Transverse colon (tissue), 4 donors: ENCODE results near the gene USP24. TPM values are rescaled to one million over a fixed set of nuclear protein-coding genes. Genes with fewer than 3 reads are reported as not detected.
A peak's percentile ranks its signal among the peaks of the same experiment; 100 is the strongest.

Source experiments
- DNase-seq: peaks from one replicate; pipeline ENCODE4 v3.0.0-alpha.2; 2019
- H3K27ac ChIP-seq, 4 donors: fragments of 200-600 bp; sonication (generic); 2 replicates each; pipeline ENCODE4 v1.5.1; 2016 to 2018; ENCODE audit warnings: inconsistent platforms in 4 of 4
- H3K27me3 ChIP-seq: fragments of 200-600 bp; sonication (generic); 2 replicates; pipeline ENCODE4 v1.5.1; 2017; ENCODE audit warnings: inconsistent platforms
- H3K36me3 ChIP-seq, 4 donors: fragments of 200-600 bp; sonication (generic); 2 replicates each; pipeline ENCODE4 v1.5.1; 2017 to 2019; ENCODE audit warnings: inconsistent platforms in 4 of 4
- H3K4me1 ChIP-seq, 4 donors: fragments of 200-600 bp; sonication (generic); 2 replicates each; pipeline ENCODE4 v1.5.1; 2017 to 2020; ENCODE audit warnings: inconsistent platforms in 4 of 4
- H3K4me3 ChIP-seq, 4 donors: fragments of 200-600 bp; sonication (generic); 1 replicate in 1 of 4; 2 replicates in 3 of 4; pipeline versions ENCODE4 v1.5.1 to v1.6.1; 2017 to 2019; ENCODE audit warnings: inconsistent platforms in 4 of 4
- H3K9me3 ChIP-seq, 2 donors: fragments of 200-600 bp; sonication (generic); 2 replicates each; pipeline ENCODE4 v1.5.1; 2017 to 2019; ENCODE audit warnings: inconsistent platforms in 2 of 2
- CTCF ChIP-seq, 5 experiments: fragments of 200-600 bp in 3 of 5; fragments of 450-650 bp in 2 of 5; sonication (generic) in 3 of 5; IDR thresholded peaks; 1 replicate in 2 of 5; 2 replicates in 3 of 5; pipeline ENCODE4 v1.5.1; 2016 to 2017; ENCODE audit warnings: antibody characterized with exemption in 5 of 5, inconsistent platforms in 3 of 5, mild to moderate bottlenecking in 2 of 5, moderate library complexity in 1 of 5
- EP300 ChIP-seq: sonication (generic); formaldehyde crosslinking; IDR thresholded peaks from one replicate; pipeline ENCODE4 v1.6.1; 2017; ENCODE audit warnings: antibody characterized with exemption, low read depth
- POLR2A ChIP-seq: fragments of 450-650 bp; IDR thresholded peaks from one replicate; pipeline ENCODE4 v1.6.1; 2016; ENCODE audit warnings: antibody characterized with exemption, mild to moderate bottlenecking, moderate library complexity
- POLR2AphosphoS5 ChIP-seq, 3 donors: sonication (generic); formaldehyde crosslinking; IDR thresholded peaks; one replicate each; pipeline ENCODE4 v1.6.1; 2016; ENCODE audit warnings: antibody characterized with exemption in 3 of 3
- WGBS, 2 donors: methylation state at CpG; one replicate each; pipeline ENCODE4 v1.1.5; 2018; ENCODE audit warnings: low coverage in 1 of 2; 5-methylcytosine and 5-hydroxymethylcytosine counted together
- in situ Hi-C, 4 donors: fragments of 200-750 bp; cut with MboI; loops; one replicate each; pipeline versions ENCODE4 v1.15.0 to v1.15.1; 2017; ENCODE audit warnings: low sequenced_read_pairs in 3 of 4, low pct_ligation_motif_present in 1 of 4, low pct_unique_long_range_greater_than_20kb in 1 of 4
- intact Hi-C: fragments of 100-400 bp; cut with DNase I; formaldehyde crosslinking; loops from one replicate; pipeline ENCODE4 v1.15.1; 2023; ENCODE audit warnings: low total_unique reads
- total RNA-seq, 4 donors: library from RNA; depleted of rRNA; stranded (reverse); fragments of >200 nt; gene quantifications; one replicate each; pipeline ENCODE4 v1.1.0, GENCODE V29; 2016

The USP24 gene
- total RNA-seq, 4 donors from 2014 or later = 30.7 to 79.4 (median 48.9) TPM

GRCh38 chr1:55150880-55151588 lies 64.1 kb downstream of the USP24 start:
- in situ Hi-C loops (no loop called here), intact Hi-C loops (no loop called here)
- TF ChIP-seq POLR2A = no peak
- no peak for TF ChIP-seq EP300
- TF ChIP-seq POLR2AphosphoS5 (IDR thresholded peaks at IDR 0.05) = no peak
- no peak for TF ChIP-seq CTCF (IDR thresholded peaks at IDR 0.05)
- H3K9me3 ChIP-seq = no peaks in the 10 kb centered on the region
- no peaks in the 10 kb centered on the region for H3K27me3 ChIP-seq
- no peak overlapping the region for H3K4me3 ChIP-seq
- peaks cover 0 to 22% (median 0%) of the 10 kb centered on the region in 4 donors for H3K4me1 ChIP-seq
- peaks cover 0 to 31% (median 7%) of the 10 kb centered on the region in 4 donors for H3K36me3 ChIP-seq
- WGBS, 2 donors = 67 to 75% methylated on average over 2 of the region's 2 CpGs
- peak overlapping the region in 2 of 4 donors; percentile 24 to 32 for H3K27ac ChIP-seq
- no peak for DNase-seq

GRCh38 chr1:55148676-55149075 lies 66.5 kb downstream of the USP24 start:
- H3K9me3 ChIP-seq = no peaks in the 10 kb centered on the region
- H3K4me3 ChIP-seq = no peak overlapping the region
- H3K27me3 ChIP-seq = no peaks in the 10 kb centered on the region
- peaks cover 0 to 22% (median 0%) of the 10 kb centered on the region in 4 donors for H3K4me1 ChIP-seq
- in situ Hi-C loops = loop anchor here in 3 of 4 donors (25.0 kb wide), 2 partner anchors 139 to 1439 kb away; partner anchors contain the start of gene PLPP3 (in 3 of the 3)
- no peak for DNase-seq
- intact Hi-C loops = no loop called here
- no peak overlapping the region for H3K27ac ChIP-seq
- peaks cover 0 to 42% (median 13%) of the 10 kb centered on the region in 4 donors for H3K36me3 ChIP-seq
- TF ChIP-seq EP300 (no peak), POLR2A (no peak), POLR2AphosphoS5 (IDR thresholded peaks at IDR 0.05) (no peak), CTCF (IDR thresholded peaks at IDR 0.05) (no peak)

GRCh38 chr1:55147524-55147923 lies 67.6 kb downstream of the USP24 start:
- WGBS, 2 donors = 75 to 83% methylated on average over 8 of the region's 8 CpGs
- Histone ChIP-seq H3K4me1 (peaks cover 0 to 22% (median 0%) of the 10 kb centered on the region in 4 donors), H3K4me3 (no peak overlapping the region), H3K9me3 (no peaks in the 10 kb centered on the region), H3K27ac (no peak overlapping the region), H3K36me3 (peaks cover 0 to 53% (median 18%) of the 10 kb centered on the region in 4 donors), H3K27me3 (no peaks in the 10 kb centered on the region)
- in situ Hi-C loops = loop anchor here in 3 of 4 donors (25.0 kb wide), 2 partner anchors 140 to 1440 kb away; partner anchors contain the start of gene PLPP3 (in 3 of the 3)
- TF ChIP-seq POLR2A (no peak), EP300 (no peak), POLR2AphosphoS5 (IDR thresholded peaks at IDR 0.05) (no peak), CTCF (IDR thresholded peaks at IDR 0.05) (no peak)
- no peak for DNase-seq
- intact Hi-C loops = no loop called here

- intact Hi-C loops (no loop called here), in situ Hi-C loops (loop anchor here in 3 of 4 donors (25.0 kb wide), 2 partner anchors 141 to 1441 kb away; partner anchors contain the start of gene PLPP3 (in 3 of the 3))
- peaks cover 0 to 54% (median 21%) of the 10 kb centered on the region in 4 donors for H3K36me3 ChIP-seq
- no peak overlapping the region for H3K27ac ChIP-seq
- no peaks in the 10 kb centered on the region for H3K9me3 ChIP-seq
- H3K4me1 ChIP-seq = peaks cover 0 to 18% (median 0%) of the 10 kb centered on the region in 4 donors
- TF ChIP-seq EP300 (no peak), CTCF (IDR thresholded peaks at IDR 0.05) (no peak), POLR2A (no peak), POLR2AphosphoS5 (IDR thresholded peaks at IDR 0.05) (no peak)
- peak; percentile 17 for DNase-seq
- WGBS, 2 donors = 38 to 44% methylated on average over 2 of the region's 2 CpGs
- no peak overlapping the region for H3K4me3 ChIP-seq
- no peaks in the 10 kb centered on the region for H3K27me3 ChIP-seq
Observed at GRCh38 chr1:55146781-55147180, 68.4 kb downstream of the USP24 start.
